Astrocyte (in vitro differentiated cells and primary cell): ENCODE data around the gene NELFB. TPM values are rescaled to one million over a fixed set of nuclear protein-coding genes. Genes with fewer than 3 reads are reported as not detected.

Experiments
- DNase-seq: peaks from one replicate; pipeline ENCODE4 v3.0.0-alpha.2; 2010; ENCODE audit warnings: low read depth
- FAIRE-seq: peaks from 2 replicates; lab custom pipeline; 2011; peaks lifted over from hg19 to GRCh38; lab: Jason Lieb, UNC
- H2AFZ ChIP-seq: 2 replicates; pipeline ENCODE4 v1.6.0; 2012; ENCODE audit warnings: low read depth, low read length, inconsistent platforms
- H3K27ac ChIP-seq: 2 replicates; pipeline ENCODE4 v1.5.1; 2011; ENCODE audit warnings: low read depth, low read length, inconsistent platforms
- H3K27me3 ChIP-seq: 2 replicates; pipeline ENCODE4 v1.6.0; 2011; ENCODE audit warnings: low read length, inconsistent platforms; ENCODE audit not compliant: insufficient read depth
- H3K36me3 ChIP-seq: 2 replicates; pipeline ENCODE4 v1.5.1; 2011; ENCODE audit warnings: low read length, inconsistent platforms; ENCODE audit not compliant: insufficient read depth
- H3K4me1 ChIP-seq: 2 replicates; pipeline ENCODE4 v1.5.1; 2011; ENCODE audit warnings: low read length, inconsistent platforms; ENCODE audit not compliant: insufficient read depth
- H3K4me2 ChIP-seq: 2 replicates; pipeline ENCODE4 v1.6.0; 2012; ENCODE audit warnings: low read length, inconsistent platforms
- H3K4me3 ChIP-seq: 2 replicates; pipeline ENCODE4 v1.5.1; 2011; ENCODE audit warnings: low read depth, mild to moderate bottlenecking, low read length, inconsistent platforms; ENCODE audit not compliant: insufficient read depth
- H3K79me2 ChIP-seq: 2 replicates; pipeline ENCODE4 v1.6.0; 2012; ENCODE audit warnings: mild to moderate bottlenecking, low read length, inconsistent platforms; ENCODE audit not compliant: insufficient read depth
- H3K9ac ChIP-seq: 2 replicates; pipeline ENCODE4 v1.6.0; 2012; ENCODE audit warnings: mild to moderate bottlenecking, low read length, inconsistent platforms
- H3K9me3 ChIP-seq: 2 replicates; pipeline ENCODE4 v1.5.1; 2012; ENCODE audit warnings: low read depth, mild to moderate bottlenecking, low read length, inconsistent platforms; ENCODE audit not compliant: insufficient read depth
- H4K20me1 ChIP-seq: 2 replicates; pipeline ENCODE4 v1.6.0; 2012; ENCODE audit warnings: low read length, inconsistent platforms; ENCODE audit not compliant: insufficient read depth
- H3K27ac Mint-ChIP-seq: one replicate; pipeline ENCODE4 v1.8.0; 2021; ENCODE audit warnings: mild to moderate bottlenecking, mixed read lengths; ENCODE audit not compliant: unreplicated experiment
- H3K27me3 Mint-ChIP-seq: one replicate; pipeline ENCODE4 v1.8.0; 2021; ENCODE audit warnings: low read depth, mixed read lengths; ENCODE audit not compliant: unreplicated experiment
- H3K36me3 Mint-ChIP-seq: one replicate; pipeline ENCODE4 v1.8.0; 2021; ENCODE audit warnings: low read depth, mixed read lengths; ENCODE audit not compliant: unreplicated experiment
- H3K4me1 Mint-ChIP-seq: one replicate; pipeline ENCODE4 v1.8.0; 2021; ENCODE audit warnings: low read depth, mixed read lengths; ENCODE audit not compliant: unreplicated experiment
- H3K4me3 Mint-ChIP-seq: one replicate; pipeline ENCODE4 v1.8.0; 2021; ENCODE audit warnings: mild to moderate bottlenecking, moderate library complexity, mixed read lengths; ENCODE audit not compliant: unreplicated experiment
- H3K9me3 Mint-ChIP-seq: one replicate; pipeline ENCODE4 v1.8.0; 2021; ENCODE audit warnings: mild to moderate bottlenecking, mixed read lengths; ENCODE audit not compliant: unreplicated experiment
- EZH2 ChIP-seq: IDR thresholded peaks from 2 replicates; pipeline ENCODE4 v1.6.1; 2012; ENCODE audit warnings: mild to moderate bottlenecking, low read length, inconsistent platforms; ENCODE audit not compliant: insufficient read depth
- total RNA-seq: library from RNA; stranded (reverse); gene quantifications from 2 replicates; pipeline ENCODE4 v1.2.1, GENCODE V29; 2021
- TF ChIP-seq, protein P1 (sequence below): IDR thresholded peaks from 2 replicates; pipeline ENCODE4 v1.5.1; 2011; ENCODE audit warnings: low read depth, mild to moderate bottlenecking, inconsistent platforms, low read length, moderate library complexity; ENCODE audit not compliant: insufficient read depth

NELFB gene
- total RNA-seq, 1 donor from 2014 or later, result 48.9 TPM

GRCh38 chr9:137301081-137301947, 46.2 kb downstream of the NELFB start:
- Histone ChIP-seq H3K9ac (peak overlapping the region; percentile 57), H3K4me1 (peaks cover 47% of the 10 kb centered on the region)

GRCh38 chr9:137302118-137302448, 47.0 kb downstream of the NELFB start, which contains the start of gene NRARP:
NRARP (minus strand) TSS chr9:137302271; CDS start chr9:137301928, 343 bp downstream.
- Histone ChIP-seq H3K4me1 (peaks cover 41% of the 10 kb centered on the region), H3K27me3 (peaks cover 8% of the 10 kb centered on the region), H3K27ac (no peak within 1 kb of the TSS), H3K4me2 (peak within 1 kb of the TSS; percentile 88), H3K4me3 (peak within 1 kb of the TSS; percentile 51), H3K79me2 (no peaks in the 10 kb centered on the region), H4K20me1 (peaks cover 3% of the 10 kb centered on the region), H3K9ac (peak within 1 kb of the TSS; percentile 57), H2AFZ (peak within 1 kb of the TSS; percentile 84), H3K36me3 (no peaks in the 10 kb centered on the region), H3K9me3 (no peaks in the 10 kb centered on the region)
- no peaks in the 10 kb centered on the region for H3K27me3 Mint-ChIP-seq
- no peaks in the 10 kb centered on the region for H3K9me3 Mint-ChIP-seq
- no peaks in the 10 kb centered on the region for H3K36me3 Mint-ChIP-seq
- no peak within 1 kb of the TSS for H3K27ac Mint-ChIP-seq
- peak; percentile 49 for DNase-seq
- H3K4me1 Mint-ChIP-seq, result peaks cover 5% of the 10 kb centered on the region
- no peak for TF ChIP-seq EZH2
- TF ChIP-seq, protein P1, sequence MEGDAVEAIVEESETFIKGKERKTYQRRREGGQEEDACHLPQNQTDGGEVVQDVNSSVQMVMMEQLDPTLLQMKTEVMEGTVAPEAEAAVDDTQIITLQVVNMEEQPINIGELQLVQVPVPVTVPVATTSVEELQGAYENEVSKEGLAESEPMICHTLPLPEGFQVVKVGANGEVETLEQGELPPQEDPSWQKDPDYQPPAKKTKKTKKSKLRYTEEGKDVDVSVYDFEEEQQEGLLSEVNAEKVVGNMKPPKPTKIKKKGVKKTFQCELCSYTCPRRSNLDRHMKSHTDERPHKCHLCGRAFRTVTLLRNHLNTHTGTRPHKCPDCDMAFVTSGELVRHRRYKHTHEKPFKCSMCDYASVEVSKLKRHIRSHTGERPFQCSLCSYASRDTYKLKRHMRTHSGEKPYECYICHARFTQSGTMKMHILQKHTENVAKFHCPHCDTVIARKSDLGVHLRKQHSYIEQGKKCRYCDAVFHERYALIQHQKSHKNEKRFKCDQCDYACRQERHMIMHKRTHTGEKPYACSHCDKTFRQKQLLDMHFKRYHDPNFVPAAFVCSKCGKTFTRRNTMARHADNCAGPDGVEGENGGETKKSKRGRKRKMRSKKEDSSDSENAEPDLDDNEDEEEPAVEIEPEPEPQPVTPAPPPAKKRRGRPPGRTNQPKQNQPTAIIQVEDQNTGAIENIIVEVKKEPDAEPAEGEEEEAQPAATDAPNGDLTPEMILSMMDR, result no peak
- peak within 1 kb of the TSS; percentile 74 for H3K4me3 Mint-ChIP-seq
- no peak for FAIRE-seq

More at GRCh38 chr9:137301081-137301947, 46.2 kb downstream of the NELFB start:
- peaks cover 3% of the 10 kb centered on the region for H4K20me1 ChIP-seq
- Mint-ChIP-seq H3K27ac (no peak overlapping the region), H3K4me1 (peaks cover 8% of the 10 kb centered on the region), H3K9me3 (no peaks in the 10 kb centered on the region), H3K36me3 (no peaks in the 10 kb centered on the region), H3K27me3 (peaks cover 4% of the 10 kb centered on the region), H3K4me3 (peak overlapping the region; percentile 92)
- H3K27ac ChIP-seq, result no peak overlapping the region
- peak overlapping the region; percentile 84 for H2AFZ ChIP-seq
- H3K9me3 ChIP-seq, result no peaks in the 10 kb centered on the region
- H3K36me3 ChIP-seq, result no peaks in the 10 kb centered on the region
- H3K79me2 ChIP-seq, result no peaks in the 10 kb centered on the region
- FAIRE-seq (no peak), DNase-seq (peak; percentile 43)
- H3K27me3 ChIP-seq, result peaks cover 8% of the 10 kb centered on the region
- peak overlapping the region; percentile 88 for H3K4me2 ChIP-seq
- peak; percentile 69 for TF ChIP-seq EZH2
- TF ChIP-seq, protein P1, result no peak
- peak overlapping the region; percentile 51 for H3K4me3 ChIP-seq
